ENCODE data around the gene CRIM1. TPM values are rescaled to one million over a fixed set of nuclear protein-coding genes. Genes with fewer than 3 reads are reported as not detected.

The CRIM1 gene
- total and polyA plus RNA-seq, 2 donors (not counting 1 experiment from before 2014, with no cell fraction given) = 364 to 661 TPM

- TF ChIP-seq, protein P1, sequence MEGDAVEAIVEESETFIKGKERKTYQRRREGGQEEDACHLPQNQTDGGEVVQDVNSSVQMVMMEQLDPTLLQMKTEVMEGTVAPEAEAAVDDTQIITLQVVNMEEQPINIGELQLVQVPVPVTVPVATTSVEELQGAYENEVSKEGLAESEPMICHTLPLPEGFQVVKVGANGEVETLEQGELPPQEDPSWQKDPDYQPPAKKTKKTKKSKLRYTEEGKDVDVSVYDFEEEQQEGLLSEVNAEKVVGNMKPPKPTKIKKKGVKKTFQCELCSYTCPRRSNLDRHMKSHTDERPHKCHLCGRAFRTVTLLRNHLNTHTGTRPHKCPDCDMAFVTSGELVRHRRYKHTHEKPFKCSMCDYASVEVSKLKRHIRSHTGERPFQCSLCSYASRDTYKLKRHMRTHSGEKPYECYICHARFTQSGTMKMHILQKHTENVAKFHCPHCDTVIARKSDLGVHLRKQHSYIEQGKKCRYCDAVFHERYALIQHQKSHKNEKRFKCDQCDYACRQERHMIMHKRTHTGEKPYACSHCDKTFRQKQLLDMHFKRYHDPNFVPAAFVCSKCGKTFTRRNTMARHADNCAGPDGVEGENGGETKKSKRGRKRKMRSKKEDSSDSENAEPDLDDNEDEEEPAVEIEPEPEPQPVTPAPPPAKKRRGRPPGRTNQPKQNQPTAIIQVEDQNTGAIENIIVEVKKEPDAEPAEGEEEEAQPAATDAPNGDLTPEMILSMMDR (conservative IDR thresholded peaks at IDR 0.05 in 1 of 2, IDR thresholded peaks at IDR 0.05 in 1 of 2; ENCODE audit: low read depth in 1 of 2, low read length in 2 of 2) = no peak
- no peak for TF ChIP-seq EZH2 (IDR thresholded peaks at IDR 0.05; ENCODE audit: low read length, missing control alignments)
- peaks cover 92% of the 10 kb centered on the region for H3K79me2 ChIP-seq (ENCODE audit: control insufficient read depth, insufficient read depth, low read length)
- peak overlapping the region; percentile 34 for H3K27ac ChIP-seq (ENCODE audit: insufficient read depth, low read length)
- H3K4me1 ChIP-seq (ENCODE audit: control insufficient read depth, extremely low read depth, insufficient read depth, low read length) = peaks cover 51% of the 10 kb centered on the region
- no peak overlapping the region for H2AFZ ChIP-seq (ENCODE audit: low read length)
- H3K27me3 ChIP-seq (ENCODE audit: control insufficient read depth, insufficient read depth, low read length) = no peaks in the 10 kb centered on the region
- no peak for DNase-seq (ENCODE audit: low read depth in 2 of 2)
- H3K9ac ChIP-seq (ENCODE audit: insufficient read depth, low read length) = no peak overlapping the region
- H4K20me1 ChIP-seq (ENCODE audit: control insufficient read depth, extremely low read depth, insufficient read depth, low read length) = no peaks in the 10 kb centered on the region
- H3K9me3 ChIP-seq (ENCODE audit: control insufficient read depth, insufficient read depth, low read depth, low read length) = no peaks in the 10 kb centered on the region
- peaks cover 2% of the 10 kb centered on the region for H3K36me3 ChIP-seq (ENCODE audit: control insufficient read depth, insufficient read depth, low read length)
- no peak overlapping the region for H3K4me2 ChIP-seq (ENCODE audit: extremely low read depth, insufficient read depth, low read length)
- no peak overlapping the region for H3K4me3 ChIP-seq (replicated peaks in 1 of 4; ENCODE audit: control extremely low read depth in 1 of 4, insufficient read depth in 1 of 4, low read depth in 3 of 4, low read length in 4 of 4)
These were observed 75.0 kb downstream of the CRIM1 start for GRCh38 chr2:36430549-36430948.

DNA sequence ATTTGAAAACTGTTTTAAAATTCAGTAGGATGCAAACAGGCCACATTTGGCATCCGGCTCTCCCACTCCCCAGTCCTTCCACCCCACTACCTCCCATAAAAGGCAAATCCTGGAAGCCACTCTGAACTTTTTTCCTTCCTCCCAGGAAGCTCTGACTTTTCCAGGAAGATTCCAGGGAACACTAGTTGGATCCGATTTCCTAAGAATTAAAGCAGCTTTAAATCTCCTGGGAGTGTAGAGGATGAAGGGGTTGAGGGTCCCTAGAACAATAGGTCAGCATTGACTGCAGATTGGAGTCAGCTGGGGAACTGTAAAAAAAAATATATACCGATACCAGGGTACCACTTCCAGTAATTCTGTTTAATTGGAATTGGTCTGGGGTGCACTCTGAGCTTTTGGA, 76.9 kb downstream of the CRIM1 start:
- Histone ChIP-seq H3K4me1 (ENCODE audit: control insufficient read depth, extremely low read depth, insufficient read depth, low read length) (peaks cover 45% of the 10 kb centered on the region), H3K36me3 (ENCODE audit: control insufficient read depth, insufficient read depth, low read length) (peaks cover 2% of the 10 kb centered on the region), H3K79me2 (ENCODE audit: control insufficient read depth, insufficient read depth, low read length) (peaks cover 87% of the 10 kb centered on the region), H2AFZ (ENCODE audit: low read length) (no peak overlapping the region), H3K4me3 (replicated peaks in 1 of 4; ENCODE audit: control extremely low read depth in 1 of 4, insufficient read depth in 1 of 4, low read depth in 3 of 4, low read length in 4 of 4) (no peak overlapping the region), H3K27ac (ENCODE audit: insufficient read depth, low read length) (peak overlapping the region; percentile 52), H3K9me3 (ENCODE audit: control insufficient read depth, insufficient read depth, low read depth, low read length) (no peaks in the 10 kb centered on the region), H3K9ac (ENCODE audit: insufficient read depth, low read length) (no peak overlapping the region), H4K20me1 (ENCODE audit: control insufficient read depth, extremely low read depth, insufficient read depth, low read length) (no peaks in the 10 kb centered on the region), H3K4me2 (ENCODE audit: extremely low read depth, insufficient read depth, low read length) (no peak overlapping the region), H3K27me3 (ENCODE audit: control insufficient read depth, insufficient read depth, low read length) (no peaks in the 10 kb centered on the region)
- TF ChIP-seq, protein P1 (conservative IDR thresholded peaks at IDR 0.05 in 1 of 2, IDR thresholded peaks at IDR 0.05 in 1 of 2; ENCODE audit: low read depth in 1 of 2, low read length in 2 of 2) = no peak
- no peak for TF ChIP-seq EZH2 (IDR thresholded peaks at IDR 0.05; ENCODE audit: low read length, missing control alignments)
- no peak for DNase-seq (ENCODE audit: low read depth in 2 of 2)

- Histone ChIP-seq H3K4me1 (ENCODE audit: control insufficient read depth, extremely low read depth, insufficient read depth, low read length) (peaks cover 40% of the 10 kb centered on the region), H3K36me3 (ENCODE audit: control insufficient read depth, insufficient read depth, low read length) (peaks cover 2% of the 10 kb centered on the region), H3K9me3 (ENCODE audit: control insufficient read depth, insufficient read depth, low read depth, low read length) (no peaks in the 10 kb centered on the region), H3K79me2 (ENCODE audit: control insufficient read depth, insufficient read depth, low read length) (peaks cover 78% of the 10 kb centered on the region), H3K4me3 (replicated peaks in 1 of 4; ENCODE audit: control extremely low read depth in 1 of 4, insufficient read depth in 1 of 4, low read depth in 3 of 4, low read length in 4 of 4) (no peak overlapping the region), H3K9ac (ENCODE audit: insufficient read depth, low read length) (peak overlapping the region; percentile 29), H3K27ac (ENCODE audit: insufficient read depth, low read length) (peak overlapping the region; percentile 52), H3K27me3 (ENCODE audit: control insufficient read depth, insufficient read depth, low read length) (no peaks in the 10 kb centered on the region), H2AFZ (ENCODE audit: low read length) (no peak overlapping the region), H3K4me2 (ENCODE audit: extremely low read depth, insufficient read depth, low read length) (peak overlapping the region; percentile 73), H4K20me1 (ENCODE audit: control insufficient read depth, extremely low read depth, insufficient read depth, low read length) (no peaks in the 10 kb centered on the region)
- TF ChIP-seq, protein P1 (conservative IDR thresholded peaks at IDR 0.05 in 1 of 2, IDR thresholded peaks at IDR 0.05 in 1 of 2; ENCODE audit: low read depth in 1 of 2, low read length in 2 of 2) = no peak
- TF ChIP-seq EZH2 (IDR thresholded peaks at IDR 0.05; ENCODE audit: low read length, missing control alignments) = no peak
- peak; percentile 65 to 73 for DNase-seq (ENCODE audit: low read depth in 2 of 2)
These were observed 78.0 kb downstream of the CRIM1 start for GRCh38 chr2:36433311-36434217.

All from fibroblast of lung (primary cell).